Measurements from ENCODE around the gene TMEM126B.

DNA sequence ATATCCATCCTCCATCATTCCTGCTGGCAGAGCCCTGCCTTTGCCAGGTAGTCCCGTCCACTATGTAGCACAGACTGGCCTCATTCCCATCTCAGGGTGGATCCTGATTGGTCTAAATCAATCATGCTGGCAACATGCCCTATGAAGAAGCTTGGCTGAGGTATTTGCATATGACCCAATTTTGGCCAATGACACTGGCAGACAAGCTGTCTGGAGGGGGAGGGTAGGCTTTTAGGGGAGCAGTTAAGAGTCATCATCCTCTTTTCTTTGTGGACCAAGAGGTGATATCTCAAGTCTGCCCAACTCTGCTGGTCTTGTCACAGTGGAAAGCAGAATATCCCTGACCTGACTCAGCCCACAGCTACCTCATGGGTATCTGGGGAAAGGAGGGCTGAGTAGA lies 52.5 kb downstream of the TMEM126B start:
- TF ChIP-seq FOXK2 (IDR thresholded peaks at IDR 0.05) (no peak), TARDBP (IDR thresholded peaks at IDR 0.05) (no peak)

Data from HEK293T (cell line).